Testis (tissue), 2 donors: Measurements from ENCODE around the gene ASAP2.

ENCODE experiments used
- CTCF ChIP-seq, 3 experiments: fragments of 450-650 bp in 2 of 3; fragments of 200-600 bp in 1 of 3; sonication (generic) in 1 of 3; IDR thresholded peaks; one replicate each; pipeline ENCODE4 v1.5.1; 2016 to 2019; ENCODE audit warnings: antibody characterized with exemption in 3 of 3, mild to moderate bottlenecking in 2 of 3, moderate library complexity in 1 of 3
- POLR2A ChIP-seq: fragments of 450-650 bp; IDR thresholded peaks from one replicate; pipeline ENCODE4 v1.6.1; 2017; ENCODE audit warnings: antibody characterized with exemption, mild to moderate bottlenecking, moderate library complexity

GRCh38 chr2:9365498-9366019 lies 158.9 kb downstream of the ASAP2 start:
- TF ChIP-seq POLR2A (no peak), CTCF (IDR thresholded peaks at IDR 0.05) (no peak)
